ENCODE measurements around the gene RAF1. TPM values are rescaled to one million over a fixed set of nuclear protein-coding genes. Genes with fewer than 3 reads are reported as not detected.

Gene RAF1
- total RNA-seq, 3 donors from 2014 or later (not counting 1 experiment from before 2014, with no cell fraction given) = 142 to 168 (median 156) TPM

DNA sequence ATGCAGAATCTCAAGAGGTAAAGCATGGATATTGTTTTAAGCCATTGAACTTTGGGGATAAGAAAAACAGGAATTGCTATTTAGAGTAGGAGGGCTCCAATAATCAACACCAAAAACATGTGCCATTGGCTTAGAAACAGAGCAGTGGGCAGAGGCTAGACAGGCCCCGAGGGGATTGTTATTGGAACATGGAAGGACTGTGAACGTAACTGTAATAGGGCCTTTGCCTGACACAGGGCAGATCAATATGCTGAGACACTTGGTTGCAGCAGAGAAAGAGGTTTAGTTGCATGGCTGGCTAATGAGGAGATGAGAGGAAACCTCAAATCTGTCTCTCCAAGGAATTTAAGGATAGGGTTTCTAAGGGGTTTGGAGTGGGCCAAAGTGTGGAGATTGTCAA lies 36.9 kb upstream of the RAF1 start:
- H3K27me3 Mint-ChIP-seq (ENCODE audit: low read depth in 2 of 2) = peaks cover 4 to 9% of the 10 kb centered on the region in 2 donors
- ATAC-seq (no peak), DNase-seq (no peak)
- H3K4me1 Mint-ChIP-seq = no peaks in the 10 kb centered on the region
- TF ChIP-seq, protein P1, sequence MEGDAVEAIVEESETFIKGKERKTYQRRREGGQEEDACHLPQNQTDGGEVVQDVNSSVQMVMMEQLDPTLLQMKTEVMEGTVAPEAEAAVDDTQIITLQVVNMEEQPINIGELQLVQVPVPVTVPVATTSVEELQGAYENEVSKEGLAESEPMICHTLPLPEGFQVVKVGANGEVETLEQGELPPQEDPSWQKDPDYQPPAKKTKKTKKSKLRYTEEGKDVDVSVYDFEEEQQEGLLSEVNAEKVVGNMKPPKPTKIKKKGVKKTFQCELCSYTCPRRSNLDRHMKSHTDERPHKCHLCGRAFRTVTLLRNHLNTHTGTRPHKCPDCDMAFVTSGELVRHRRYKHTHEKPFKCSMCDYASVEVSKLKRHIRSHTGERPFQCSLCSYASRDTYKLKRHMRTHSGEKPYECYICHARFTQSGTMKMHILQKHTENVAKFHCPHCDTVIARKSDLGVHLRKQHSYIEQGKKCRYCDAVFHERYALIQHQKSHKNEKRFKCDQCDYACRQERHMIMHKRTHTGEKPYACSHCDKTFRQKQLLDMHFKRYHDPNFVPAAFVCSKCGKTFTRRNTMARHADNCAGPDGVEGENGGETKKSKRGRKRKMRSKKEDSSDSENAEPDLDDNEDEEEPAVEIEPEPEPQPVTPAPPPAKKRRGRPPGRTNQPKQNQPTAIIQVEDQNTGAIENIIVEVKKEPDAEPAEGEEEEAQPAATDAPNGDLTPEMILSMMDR (IDR thresholded peaks at IDR 0.05) = no peak
- no peak overlapping the region for H3K4me3 Mint-ChIP-seq
- Histone ChIP-seq H3K27me3 (ENCODE audit: control insufficient read depth, insufficient read depth, low read length) (no peaks in the 10 kb centered on the region), H3K9me3 (ENCODE audit: control insufficient read depth, insufficient read depth, low read length) (no peaks in the 10 kb centered on the region), H3K4me1 (ENCODE audit: control insufficient read depth, insufficient read depth, low read length) (no peaks in the 10 kb centered on the region), H3K36me3 (ENCODE audit: control insufficient read depth, insufficient read depth, low read length) (no peaks in the 10 kb centered on the region), H3K4me3 (ENCODE audit: low read length) (no peak overlapping the region), H3K27ac (ENCODE audit: low read length) (no peak overlapping the region)
- no peak overlapping the region for H3K27ac Mint-ChIP-seq
- intact Hi-C loops (cut with micrococcal nuclease) = no loop called here
- WGBS (ENCODE audit: insufficient coverage) = 95% methylated on average over 2 of the region's 2 CpGs
- no peaks in the 10 kb centered on the region for H3K36me3 Mint-ChIP-seq
- H3K9me3 Mint-ChIP-seq = no peaks in the 10 kb centered on the region

GRCh38 chr3:12695916-12696315 lies 32.0 kb upstream of the RAF1 start:
- no peaks in the 10 kb centered on the region for H3K36me3 Mint-ChIP-seq
- no peak for ATAC-seq
- H3K27ac ChIP-seq (ENCODE audit: low read length) = no peak overlapping the region
- intact Hi-C loops (cut with micrococcal nuclease) = no loop called here
- H3K27me3 Mint-ChIP-seq (ENCODE audit: low read depth in 2 of 2) = no peaks in the 10 kb centered on the region
- DNase-seq = no peak
- no peaks in the 10 kb centered on the region for H3K4me1 ChIP-seq (ENCODE audit: control insufficient read depth, insufficient read depth, low read length)
- H3K36me3 ChIP-seq (ENCODE audit: control insufficient read depth, insufficient read depth, low read length) = no peaks in the 10 kb centered on the region
- 74% methylated on average over 2 of the region's 2 CpGs for WGBS (ENCODE audit: insufficient coverage)
- H3K4me1 Mint-ChIP-seq = no peaks in the 10 kb centered on the region
- H3K4me3 Mint-ChIP-seq = no peak overlapping the region
- H3K27me3 ChIP-seq (ENCODE audit: control insufficient read depth, insufficient read depth, low read length) = no peaks in the 10 kb centered on the region
- H3K9me3 ChIP-seq (ENCODE audit: control insufficient read depth, insufficient read depth, low read length) = no peaks in the 10 kb centered on the region
- H3K27ac Mint-ChIP-seq = no peak overlapping the region
- TF ChIP-seq, protein P1 (IDR thresholded peaks at IDR 0.05) = no peak
- H3K4me3 ChIP-seq (ENCODE audit: low read length) = no peak overlapping the region
- no peaks in the 10 kb centered on the region for H3K9me3 Mint-ChIP-seq

GRCh38 chr3:12695112-12695511 lies 31.2 kb upstream of the RAF1 start:
- DNase-seq (no peak), ATAC-seq (no peak)
- H3K36me3 ChIP-seq (ENCODE audit: control insufficient read depth, insufficient read depth, low read length) = no peaks in the 10 kb centered on the region
- H3K27ac Mint-ChIP-seq = no peak overlapping the region
- intact Hi-C loops (cut with micrococcal nuclease) = no loop called here
- H3K4me1 ChIP-seq (ENCODE audit: control insufficient read depth, insufficient read depth, low read length) = no peaks in the 10 kb centered on the region
- TF ChIP-seq, protein P1 (IDR thresholded peaks at IDR 0.05) = no peak
- no peaks in the 10 kb centered on the region for H3K9me3 Mint-ChIP-seq
- H3K4me3 Mint-ChIP-seq = no peak overlapping the region
- H3K27me3 ChIP-seq (ENCODE audit: control insufficient read depth, insufficient read depth, low read length) = no peaks in the 10 kb centered on the region
- 100% methylated on average over 1 of the region's 3 CpGs for WGBS (ENCODE audit: insufficient coverage)
- no peak overlapping the region for H3K27ac ChIP-seq (ENCODE audit: low read length)
- no peak overlapping the region for H3K4me3 ChIP-seq (ENCODE audit: low read length)
- H3K4me1 Mint-ChIP-seq = no peaks in the 10 kb centered on the region
- no peaks in the 10 kb centered on the region for H3K36me3 Mint-ChIP-seq
- H3K27me3 Mint-ChIP-seq (ENCODE audit: low read depth in 2 of 2) = no peaks in the 10 kb centered on the region
- H3K9me3 ChIP-seq (ENCODE audit: control insufficient read depth, insufficient read depth, low read length) = no peaks in the 10 kb centered on the region

DNA sequence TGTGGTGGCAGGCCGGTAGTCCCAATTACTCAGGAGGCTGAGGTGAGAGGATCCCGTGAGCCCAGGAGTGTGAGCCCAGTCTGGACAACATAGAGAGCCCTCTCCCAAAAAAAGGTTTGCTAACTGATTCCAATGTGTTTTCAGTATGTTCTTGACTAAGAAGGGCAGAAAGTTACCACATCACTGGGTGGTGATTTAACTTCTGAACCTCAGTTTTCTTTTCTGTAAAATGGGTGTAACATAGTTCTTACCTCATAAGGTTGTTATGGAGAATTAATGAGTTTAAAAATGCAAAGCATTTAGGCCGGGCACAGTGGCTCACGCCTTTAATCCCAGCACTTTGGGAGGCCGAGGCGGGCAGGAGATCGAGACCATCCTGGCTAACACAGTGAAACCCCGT lies 28.5 kb upstream of the RAF1 start:
- no peaks in the 10 kb centered on the region for H3K36me3 ChIP-seq (ENCODE audit: control insufficient read depth, insufficient read depth, low read length)
- H3K27ac ChIP-seq (ENCODE audit: low read length) = no peak overlapping the region
- H3K4me1 Mint-ChIP-seq = no peaks in the 10 kb centered on the region
- no peak overlapping the region for H3K4me3 Mint-ChIP-seq
- no peak overlapping the region for H3K27ac Mint-ChIP-seq
- intact Hi-C loops (cut with micrococcal nuclease) = no loop called here
- no peaks in the 10 kb centered on the region for H3K4me1 ChIP-seq (ENCODE audit: control insufficient read depth, insufficient read depth, low read length)
- H3K9me3 ChIP-seq (ENCODE audit: control insufficient read depth, insufficient read depth, low read length) = no peaks in the 10 kb centered on the region
- H3K9me3 Mint-ChIP-seq = no peaks in the 10 kb centered on the region
- no peak for ATAC-seq
- no peak for DNase-seq
- H3K27me3 ChIP-seq (ENCODE audit: control insufficient read depth, insufficient read depth, low read length) = no peaks in the 10 kb centered on the region
- no peak overlapping the region for H3K4me3 ChIP-seq (ENCODE audit: low read length)
- H3K27me3 Mint-ChIP-seq (ENCODE audit: low read depth in 2 of 2) = peaks cover 0 to 6% of the 10 kb centered on the region in 2 donors
- WGBS (ENCODE audit: insufficient coverage) = 98% methylated on average over 3 of the region's 8 CpGs
- TF ChIP-seq, protein P1 (IDR thresholded peaks at IDR 0.05) = no peak
- no peaks in the 10 kb centered on the region for H3K36me3 Mint-ChIP-seq

All from natural killer cell (primary cell).